Loucy (cell line): Measurements from ENCODE around the gene ZNF469.

Source experiments
- H2AFZ ChIP-seq: fragments of 200-600 bp; sonication (generic); 2 replicates; pipeline ENCODE4 v1.6.0; 2016; ENCODE audit warnings: antibody characterized with exemption, mild to moderate bottlenecking, low read length, moderate library complexity
- H3F3A ChIP-seq: fragments of 200-600 bp; 2 replicates; pipeline ENCODE4 v1.6.0; 2016; ENCODE audit warnings: antibody characterized with exemption, low read depth, mild to moderate bottlenecking
- H3K27me3 ChIP-seq: fragments of 200-600 bp; sonication (generic); 2 replicates; pipeline ENCODE4 v1.6.1; 2014; ENCODE audit warnings: low read length, mild to moderate bottlenecking; ENCODE audit not compliant: insufficient read depth, poor library complexity, severe bottlenecking
- H3K36me3 ChIP-seq: fragments of 200-600 bp; sonication (generic); 2 replicates; pipeline ENCODE4 v1.6.1; 2016; ENCODE audit warnings: low read length; ENCODE audit not compliant: insufficient read depth
- H3K4me1 ChIP-seq: fragments of 200-600 bp; sonication (generic); 2 replicates; pipeline ENCODE4 v1.5.1; 2014; ENCODE audit warnings: low read length, mild to moderate bottlenecking; ENCODE audit not compliant: insufficient read depth, poor library complexity, severe bottlenecking
- H3K4me2 ChIP-seq: fragments of 200-600 bp; sonication (generic); 2 replicates; pipeline ENCODE4 v1.6.0; 2014; ENCODE audit warnings: antibody characterized with exemption, low read length, low read depth, mild to moderate bottlenecking; ENCODE audit not compliant: poor library complexity, severe bottlenecking
- H3K4me3 ChIP-seq: fragments of 200-600 bp; sonication (generic); 2 replicates; pipeline ENCODE4 v1.5.1; 2014; ENCODE audit warnings: low read length, mild to moderate bottlenecking, mixed read lengths; ENCODE audit not compliant: poor library complexity, severe bottlenecking
- H3K79me2 ChIP-seq: fragments of 200-600 bp; sonication (generic); 2 replicates; pipeline ENCODE4 v1.6.1; 2014; ENCODE audit warnings: low read length; ENCODE audit not compliant: insufficient read depth
- H3K9ac ChIP-seq: fragments of 200-600 bp; sonication (generic); 2 replicates; pipeline ENCODE4 v1.6.0; 2014; ENCODE audit warnings: mild to moderate bottlenecking, low read depth, low read length, moderate library complexity; ENCODE audit not compliant: poor library complexity, severe bottlenecking
- H3K9me2 ChIP-seq: fragments of 200-600 bp; sonication (generic); replicated peaks from 2 replicates; pipeline ENCODE4 v1.6.1; 2016; ENCODE audit warnings: low read depth, low read length, mixed read lengths
- H3K9me3 ChIP-seq: fragments of 200-600 bp; sonication (generic); 2 replicates; pipeline ENCODE4 v1.6.1; 2014; ENCODE audit warnings: mild to moderate bottlenecking, antibody characterized with exemption, low read length, low read depth; ENCODE audit not compliant: insufficient read depth
- H4K20me1 ChIP-seq: fragments of 200-600 bp; sonication (generic); 2 replicates; pipeline ENCODE4 v1.6.0; 2014; ENCODE audit warnings: antibody characterized with exemption, low read length, mild to moderate bottlenecking; ENCODE audit not compliant: insufficient read depth, poor library complexity, severe bottlenecking
- CTCF ChIP-seq: fragments of 200-600 bp; sonication (generic); conservative IDR thresholded peaks from 2 replicates; pipeline ENCODE4 v1.5.1; 2014; ENCODE audit warnings: mild to moderate bottlenecking, antibody characterized with exemption, low read length
- EZH2phosphoT487 ChIP-seq: fragments of 200-600 bp; IDR thresholded peaks from 2 replicates; pipeline ENCODE4 v1.6.1; 2018; ENCODE audit warnings: antibody characterized with exemption, mild to moderate bottlenecking, moderate library complexity, borderline replicate concordance

Gene ZNF469

GRCh38 chr16:88382491-88383400, at the start of gene ZNF469:
TSS of gene ZNF469 (plus strand) at chr16:88382959. CDS start at chr16:88427471, 44,512 bp downstream.
- H3F3A ChIP-seq: no peaks in the 10 kb centered on the region
- H3K4me3 ChIP-seq: no peak within 1 kb of the TSS
- H3K27me3 ChIP-seq: no peaks in the 10 kb centered on the region
- H2AFZ ChIP-seq: no peak within 1 kb of the TSS
- H3K4me2 ChIP-seq: no peak within 1 kb of the TSS
- no peaks in the 10 kb centered on the region for H3K4me1 ChIP-seq
- no peak for TF ChIP-seq EZH2phosphoT487
- no peak for TF ChIP-seq CTCF
- H3K9ac ChIP-seq: no peak within 1 kb of the TSS
- no peaks in the 10 kb centered on the region for H3K9me2 ChIP-seq
- H3K79me2 ChIP-seq: no peaks in the 10 kb centered on the region
- no peaks in the 10 kb centered on the region for H4K20me1 ChIP-seq
- H3K36me3 ChIP-seq: no peaks in the 10 kb centered on the region
- H3K9me3 ChIP-seq: no peaks in the 10 kb centered on the region

- no peak overlapping the region for H2AFZ ChIP-seq
- H3K4me3 ChIP-seq: no peak overlapping the region
- H3K4me2 ChIP-seq: no peak overlapping the region
Measured at GRCh38 chr16:88333848-88334777, 48.6 kb upstream of the ZNF469 start.

More at GRCh38 chr16:88333848-88334777, 48.6 kb upstream of the ZNF469 start:
- no peaks in the 10 kb centered on the region for H3K36me3 ChIP-seq
- H3K9me2 ChIP-seq: no peaks in the 10 kb centered on the region
- no peaks in the 10 kb centered on the region for H3F3A ChIP-seq
- no peaks in the 10 kb centered on the region for H3K9me3 ChIP-seq
- H3K9ac ChIP-seq: no peak overlapping the region
- no peaks in the 10 kb centered on the region for H4K20me1 ChIP-seq
- H3K27me3 ChIP-seq: no peaks in the 10 kb centered on the region
- H3K79me2 ChIP-seq: no peaks in the 10 kb centered on the region
- H3K4me1 ChIP-seq: no peaks in the 10 kb centered on the region
- TF ChIP-seq CTCF (no peak), EZH2phosphoT487 (no peak)
